ENCODE measurements around the gene ZNF263.

- no peak for TF ChIP-seq POLR2A (IDR thresholded peaks at IDR 0.05; ENCODE audit: extremely low read depth, insufficient read length)
- no peak for TF ChIP-seq MYC (IDR thresholded peaks at IDR 0.05; ENCODE audit: low read depth, low read length)
These were observed 8.8 kb upstream of the ZNF263 start for GRCh38 chr16:3274490-3274889.
